K562 (cell line): ENCODE measurements around the gene DYNLL1. TPM values are rescaled to one million over a fixed set of nuclear protein-coding genes. Genes with fewer than 3 reads are reported as not detected.

Experiments used
- ATAC-seq: fragments of 200-7000 bp; cut with Tn5 transposase; 3 replicates; pipeline ENCODE4 v1.9.1; 2020; ENCODE audit warnings: moderate library complexity
- BruUV-seq: library from RNA; stranded (reverse); fragments of 400-500 nt; replicated peaks from 2 replicates; lab custom pipeline; 2021; lab: Mats Ljungman, UMichigan
- CTCF ChIA-PET: fragments of 300-600 bp; formaldehyde crosslinking; extraction: SDS; loops from one replicate; lab custom pipeline; 2021; ENCODE audit warnings: low intra/inter-chr PET ratio; lab: Yijun Ruan, JAX
- POLR2A ChIA-PET: fragments of 300-600, 350-650 bp; sonication (Branson Sonifier 250); formaldehyde crosslinking; extraction: SDS; loops from one replicate; lab custom pipeline; 2021; ENCODE audit warnings: antibody characterized with exemption, inconsistent platforms; lab: Yijun Ruan, JAX
- DNase-seq, 4 experiments: peaks; one replicate each; pipeline versions ENCODE4 v3.0.0 to v3.0.0-alpha.2; 2011 to 2018; ENCODE audit warnings: low spot score in 3 of 4, mixed read lengths in 3 of 4; ENCODE audit errors: extremely low read depth in 1 of 4
- FAIRE-seq: peaks from 2 replicates; lab custom pipeline; 2011; peaks lifted over from hg19 to GRCh38; lab: Jason Lieb, UNC
- H2AFZ ChIP-seq: 2 replicates; pipeline ENCODE4 v1.6.0; 2011; ENCODE audit warnings: low read depth, low read length, control low read depth, inconsistent platforms
- H3K27ac ChIP-seq: fragments of 200-600 bp; 3 replicates; pipeline ENCODE4 v1.8.0; 2011; ENCODE audit warnings: low read depth, mild to moderate bottlenecking, control low read depth, inconsistent platforms, low read length, moderate library complexity, mixed read lengths; ENCODE audit errors: extremely low read depth
- H3K27me3 ChIP-seq, 2 experiments: fragments of 300-600 bp in 1 of 2; 2 replicates in 1 of 2; 3 replicates in 1 of 2; pipeline versions ENCODE4 v1.6.0 to v1.8.0; 2011; ENCODE audit warnings: inconsistent platforms in 2 of 2, low read length in 2 of 2, mild to moderate bottlenecking in 1 of 2, mixed read lengths in 1 of 2, moderate library complexity in 1 of 2; ENCODE audit not compliant: control insufficient read depth in 2 of 2, insufficient read depth in 2 of 2
- H3K36me3 ChIP-seq: fragments of 300-600 bp; 3 replicates; pipeline ENCODE4 v1.8.0; 2011; ENCODE audit warnings: mild to moderate bottlenecking, low read length, inconsistent platforms; ENCODE audit not compliant: control insufficient read depth, insufficient read depth
- H3K4me1 ChIP-seq, 2 experiments: fragments of 200-600 bp in 1 of 2; replicated peaks in 1 of 2; 2 replicates in 1 of 2; 3 replicates in 1 of 2; pipeline versions ENCODE4 v1.5.1 to v1.8.0; 2011; ENCODE audit warnings: inconsistent platforms in 2 of 2, low read length in 2 of 2, mild to moderate bottlenecking in 1 of 2, mixed read lengths in 1 of 2, moderate library complexity in 1 of 2; ENCODE audit not compliant: control insufficient read depth in 2 of 2, insufficient read depth in 2 of 2
- H3K4me2 ChIP-seq: 2 replicates; pipeline ENCODE4 v1.6.1; 2011; ENCODE audit warnings: low read length, control low read depth, inconsistent platforms, mixed read lengths; ENCODE audit not compliant: insufficient read depth
- H3K4me3 ChIP-seq: fragments of 200-600 bp; sonication (generic), shearing (Covaris generic); 2 replicates; pipeline ENCODE4 v1.5.1; 2016; ENCODE audit warnings: control low read depth, inconsistent platforms
- H3K79me2 ChIP-seq: fragments of 200-600 bp; 3 replicates; pipeline ENCODE4 v1.8.0; 2011; ENCODE audit warnings: low read length, inconsistent platforms; ENCODE audit not compliant: control insufficient read depth, insufficient read depth
- H3K9ac ChIP-seq, 2 experiments: 2 replicates each; pipeline versions ENCODE4 v1.6.0 to v1.6.1; 2011; ENCODE audit warnings: low read depth in 2 of 2, low read length in 2 of 2, control low read depth in 1 of 2, inconsistent platforms in 1 of 2, mild to moderate bottlenecking in 1 of 2, mixed read lengths in 1 of 2; ENCODE audit not compliant: insufficient read depth in 1 of 2
- H3K9me1 ChIP-seq: one replicate; pipeline ENCODE4 v1.6.0; 2011; ENCODE audit warnings: inconsistent platforms, mild to moderate bottlenecking, low read length, moderate library complexity; ENCODE audit not compliant: control insufficient read depth, insufficient read depth
- H3K9me3 ChIP-seq: replicated peaks from 2 replicates; pipeline ENCODE4 v1.5.1; 2011; ENCODE audit warnings: low read depth, low read length, inconsistent platforms; ENCODE audit not compliant: control insufficient read depth, insufficient read depth
- H4K20me1 ChIP-seq: replicated peaks from 2 replicates; pipeline ENCODE4 v1.6.1; 2011; ENCODE audit warnings: low read length, inconsistent platforms, mixed read lengths; ENCODE audit not compliant: control insufficient read depth, insufficient read depth
- ARID1B ChIP-seq: fragments of 450-650 bp; IDR thresholded peaks from 2 replicates; pipeline ENCODE4 v1.6.1; 2016; ENCODE audit warnings: antibody characterized with exemption, mild to moderate bottlenecking, inconsistent platforms
- ASH1L ChIP-seq: fragments of 450-650 bp; IDR thresholded peaks from 2 replicates; pipeline ENCODE4 v1.6.1; 2018; ENCODE audit warnings: borderline replicate concordance, mild to moderate bottlenecking, low read depth; ENCODE audit not compliant: partially characterized antibody
- ATF2 ChIP-seq: sonication (generic); formaldehyde crosslinking; IDR thresholded peaks from 2 replicates; pipeline ENCODE4 v1.8.1; 2022; ENCODE audit warnings: missing genetic modification reagents
- CREBBP ChIP-seq: IDR thresholded peaks from one replicate; pipeline ENCODE4 v1.6.1; 2012; ENCODE audit warnings: low read depth, mild to moderate bottlenecking, control low read depth, inconsistent platforms, low read length
- CTBP1 ChIP-seq: fragments of 450-650 bp; IDR thresholded peaks from 2 replicates; pipeline ENCODE4 v1.6.1; 2016; ENCODE audit warnings: borderline replicate concordance
- E2F3 ChIP-seq: fragments of 250-450 bp; sonication (Bioruptor Pico); IDR thresholded peaks from 2 replicates; pipeline ENCODE4 v1.4.0; 2020; ENCODE audit warnings: mild to moderate bottlenecking
- E2F8 ChIP-seq: fragments of 450-650 bp; IDR thresholded peaks from 2 replicates; pipeline ENCODE4 v1.7.1; 2018; ENCODE audit warnings: mild to moderate bottlenecking, low read depth; ENCODE audit not compliant: partially characterized antibody
- MEF2D ChIP-seq: conservative IDR thresholded peaks from 2 replicates; pipeline ENCODE4 v1.6.1; 2016; ENCODE audit warnings: low read depth, missing genetic modification characterization, missing compliant biosample characterization
- RHOXF2B ChIP-seq: fragments of 250-450 bp; sonication (Bioruptor Pico); conservative IDR thresholded peaks from 2 replicates; pipeline ENCODE4 v1.5.1; 2021
- SAP30 ChIP-seq: fragments of 200-600 bp; sonication (generic); IDR thresholded peaks from 2 replicates; pipeline ENCODE4 v1.6.1; 2012; ENCODE audit warnings: borderline replicate concordance, low read depth, mild to moderate bottlenecking, moderate library complexity, low read length, control low read depth, inconsistent platforms; ENCODE audit not compliant: insufficient read depth, poor library complexity, severe bottlenecking
- SMAD2 ChIP-seq: fragments of 150-350 bp; IDR thresholded peaks from 2 replicates; pipeline ENCODE4 v1.6.1; 2014; ENCODE audit warnings: low read depth, mild to moderate bottlenecking, low read length
- SRSF9 ChIP-seq: fragments of 200-400 bp; formaldehyde crosslinking; IDR thresholded peaks from 2 replicates; pipeline ENCODE4 v1.6.1; 2017; ENCODE audit warnings: low read depth, low read length, borderline replicate concordance
- STAG1 ChIP-seq: sonication (generic); formaldehyde crosslinking; IDR thresholded peaks from 2 replicates; pipeline ENCODE4 v1.5.0; 2020; ENCODE audit warnings: missing genetic modification reagents, borderline replicate concordance
- TAF9B ChIP-seq: fragments of 450-650 bp; IDR thresholded peaks from 2 replicates; pipeline ENCODE4 v1.6.1; 2018; ENCODE audit warnings: mild to moderate bottlenecking; ENCODE audit not compliant: partially characterized antibody
- TFAM ChIP-seq: fragments of 250-450 bp; sonication (Bioruptor Pico); conservative IDR thresholded peaks from 2 replicates; pipeline ENCODE4 v1.5.0; 2021; ENCODE audit warnings: mild to moderate bottlenecking, moderate library complexity
- WHSC1 ChIP-seq: IDR thresholded peaks from one replicate; pipeline ENCODE4 v1.6.1; 2012; ENCODE audit warnings: low read length, control low read depth, inconsistent platforms
- ZNF311 ChIP-seq: fragments of 250-450 bp; sonication (Bioruptor Pico); IDR thresholded peaks from 2 replicates; pipeline ENCODE4 v1.4.0; 2020; ENCODE audit warnings: mild to moderate bottlenecking, moderate library complexity
- ZNF766 ChIP-seq: fragments of 200-800 bp; sonication (Bioruptor generic); conservative IDR thresholded peaks from 2 replicates; pipeline ENCODE4 v1.6.1; 2016; ENCODE audit warnings: missing genetic modification characterization, missing compliant biosample characterization
- WGBS: fragments of 100-300 bp; shearing (Covaris generic); methylation state at CpG from one replicate; pipeline ENCODE4 v1.1.6; 2016; ENCODE audit warnings: low coverage, mixed read lengths; ENCODE audit not compliant: insufficient coverage; ENCODE audit errors: missing lambda C conversion rate; 5-methylcytosine and 5-hydroxymethylcytosine counted together
- in situ Hi-C: fragments of 300-500 bp; cut with MboI; formaldehyde crosslinking; loops from 4 replicates; pipeline ENCODE4 v1.15.0; 2018; ENCODE audit warnings: inconsistent platforms, mixed read lengths
- intact Hi-C: fragments of 100-400 bp; cut with micrococcal nuclease; formaldehyde crosslinking; loops from 2 replicates; pipeline ENCODE4 v1.14.2; 2022
- polyA plus RNA-seq, 8 experiments: library from polyadenylated mRNA; depleted of rRNA in 4 of 8; stranded (reverse) in 5 of 8; unstranded in 3 of 8; fragments of >200 nt; fragmentation: Nextera tagmentation in 2 of 8; fragmentation: Illumina TruSeq in 1 of 8; extraction: Ambion mirVana in 2 of 8; extraction: Trizol in 1 of 8; gene quantifications; 2 replicates each; pipeline versions ENCODE4 v1.2.1 to v1.2.3, GENCODE V29; 2011 to 2014; ENCODE audit warnings: inconsistent platforms in 1 of 8, missing spikeins in 1 of 8
- total RNA-seq, 7 experiments: library from RNA; depleted of rRNA in 6 of 7; stranded (reverse); fragments of >200 nt in 6 of 7; fragmentation: Illumina TruSeq in 2 of 7; extraction: Trizol in 2 of 7; gene quantifications; 2 replicates each; pipeline versions ENCODE4 v1.2.1 to v1.2.3, GENCODE V29; 2011 to 2021; ENCODE audit warnings: low replicate concordance in 1 of 7
- TF ChIP-seq, protein P1 (sequence below): fragments of 250-450 bp; sonication (Bioruptor Pico); IDR thresholded peaks from 2 replicates; pipeline ENCODE4 v1.8.0; 2021; ENCODE audit warnings: mild to moderate bottlenecking, moderate library complexity

The DYNLL1 gene
- total and polyA plus RNA-seq, 9 of the 15 experiments (the other 6 are each of a cell fraction or from before 2014, with no cell fraction given) = 303 to 1,112 (median 468) TPM

DNA sequence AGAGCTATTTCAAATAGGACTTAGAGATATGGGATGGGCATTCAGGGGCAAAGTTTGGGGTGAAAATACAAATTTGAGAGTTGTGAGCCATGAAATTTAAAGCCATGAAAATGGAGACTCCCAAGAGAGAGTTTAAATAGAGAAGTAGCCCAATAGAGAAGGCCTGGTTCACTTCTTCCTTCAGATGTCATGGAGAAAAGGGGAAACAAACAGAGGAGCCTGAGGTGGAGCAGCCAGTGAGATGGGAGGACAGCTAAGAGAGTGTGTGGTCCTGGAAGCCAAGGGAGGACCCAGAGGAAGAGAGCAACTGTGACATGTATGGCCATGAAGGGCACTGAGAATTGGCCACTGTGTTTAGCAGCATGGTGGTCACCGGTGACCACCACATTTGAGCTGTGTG lies 12.3 kb upstream of the DYNLL1 start:
- Histone ChIP-seq H2AFZ (no peak overlapping the region), H3K27ac (0 out of 3 replicates have a peak overlapping the region, but pooled peaks have one; percentile 25), H3K9me1 (peaks cover 5% of the 10 kb centered on the region), H3K9ac (peak overlapping the region in 1 of 2 experiments; percentile 32; a peak in 1 of 4 replicates), H3K4me1 (peaks cover 30 to 41% of the 10 kb centered on the region in 2 experiments), H4K20me1 (no peaks in the 10 kb centered on the region), H3K79me2 (peaks cover 19% of the 10 kb centered on the region; the same call in 2 of the 3 replicates), H3K36me3 (peaks cover 15% of the 10 kb centered on the region; the same call in 2 of the 3 replicates), H3K4me3 (no peak overlapping the region), H3K27me3 (no peaks in the 10 kb centered on the region; a peak in 1 of 5 replicates), H3K4me2 (no peak overlapping the region), H3K9me3 (no peaks in the 10 kb centered on the region)
- ATAC-seq = no peak
- WGBS = 56% methylated on average over 1 of the region's 1 CpG
- no peak for DNase-seq
- no TSS peak for BruUV-seq
- FAIRE-seq = no peak
- intact Hi-C loops = no loop called here
- in situ Hi-C loops = no loop called here
- POLR2A ChIA-PET = interaction anchor here (0.6 to 2.8 kb wide), 8 partner anchors 8 to 435 kb away, joined by 3 to 13 read pairs (median 3); partner anchors contain the start of gene RNU4-2
- CTCF ChIA-PET = no interaction called here
- no peak for TF ChIP-seq SRSF9
- TF ChIP-seq WHSC1 = no peak
- TF ChIP-seq TAF9B = no peak
- no peak for TF ChIP-seq ZNF311
- TF ChIP-seq E2F3 (CRISPR knock-in tag) = no peak
- no peak for TF ChIP-seq TFAM (CRISPR knock-in tag)
- no peak for TF ChIP-seq SMAD2
- TF ChIP-seq ATF2 = no peak
- no peak for TF ChIP-seq ZNF766 (CRISPR knock-in tag)
- TF ChIP-seq SAP30 = no peak
- TF ChIP-seq ARID1B = no peak
- TF ChIP-seq RHOXF2B (CRISPR knock-in tag) = no peak
- no peak for TF ChIP-seq CTBP1
- no peak for TF ChIP-seq MEF2D (tag)
- TF ChIP-seq STAG1 = no peak
- TF ChIP-seq, protein P1, sequence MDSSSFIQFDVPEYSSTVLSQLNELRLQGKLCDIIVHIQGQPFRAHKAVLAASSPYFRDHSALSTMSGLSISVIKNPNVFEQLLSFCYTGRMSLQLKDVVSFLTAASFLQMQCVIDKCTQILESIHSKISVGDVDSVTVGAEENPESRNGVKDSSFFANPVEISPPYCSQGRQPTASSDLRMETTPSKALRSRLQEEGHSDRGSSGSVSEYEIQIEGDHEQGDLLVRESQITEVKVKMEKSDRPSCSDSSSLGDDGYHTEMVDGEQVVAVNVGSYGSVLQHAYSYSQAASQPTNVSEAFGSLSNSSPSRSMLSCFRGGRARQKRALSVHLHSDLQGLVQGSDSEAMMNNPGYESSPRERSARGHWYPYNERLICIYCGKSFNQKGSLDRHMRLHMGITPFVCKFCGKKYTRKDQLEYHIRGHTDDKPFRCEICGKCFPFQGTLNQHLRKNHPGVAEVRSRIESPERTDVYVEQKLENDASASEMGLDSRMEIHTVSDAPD (CRISPR knock-in tag) = no peak
- TF ChIP-seq E2F8 = no peak
- TF ChIP-seq ASH1L = no peak
- no peak for TF ChIP-seq CREBBP
